NCI-H748 treated with DMSO at 0.1 percent for 48 hours (cell line): ENCODE results near the gene PROSER3.
"Not testable (repeated sequence)": the region's sequence is repeated elsewhere in the genome, so short reads cannot be mapped to it uniquely, and the experiment has no call there.

Experiments
- DNase-seq: peaks from one replicate; lab custom pipeline; 2025; lab: John Stamatoyannopoulos, UW

The PROSER3 gene

GRCh38 chr19:35722897-35723296, 35.1 kb upstream of the PROSER3 start:
- DNase-seq: no peak

GRCh38 chr19:35723671-35724070, 34.3 kb upstream of the PROSER3 start:
- DNase-seq: no peak

GRCh38 chr19:35724132-35724531, 33.8 kb upstream of the PROSER3 start:
- DNase-seq: not testable (repeated sequence)

- DNase-seq: no peak
These were observed 33.4 kb upstream of the PROSER3 start for GRCh38 chr19:35724560-35724959.

GRCh38 chr19:35725216-35725861, 32.6 kb upstream of the PROSER3 start:
- no peak for DNase-seq

GRCh38 chr19:35727053-35727955, 30.7 kb upstream of the PROSER3 start:
- DNase-seq: no peak

- DNase-seq: no peak
These were observed 29.8 kb upstream of the PROSER3 start for GRCh38 chr19:35727956-35728706.

GRCh38 chr19:35729021-35729420, 29.0 kb upstream of the PROSER3 start:
- DNase-seq: no peak

- no peak for DNase-seq
These were observed 28.2 kb upstream of the PROSER3 start for GRCh38 chr19:35729763-35730162.

- no peak for DNase-seq
These were observed 27.6 kb upstream of the PROSER3 start for GRCh38 chr19:35730326-35730725.

GRCh38 chr19:35731353-35731752, 26.6 kb upstream of the PROSER3 start:
- no peak for DNase-seq

GRCh38 chr19:35731779-35732405, 26.1 kb upstream of the PROSER3 start:
- DNase-seq: no peak

GRCh38 chr19:35732540-35733179, 25.3 kb upstream of the PROSER3 start:
- no peak for DNase-seq

GRCh38 chr19:35733180-35734125, 24.5 kb upstream of the PROSER3 start:
- no peak for DNase-seq

- no peak for DNase-seq
These were observed 23.7 kb upstream of the PROSER3 start for GRCh38 chr19:35734273-35734672.

- DNase-seq: no peak
These were observed 23.1 kb upstream of the PROSER3 start for GRCh38 chr19:35734889-35735288.

GRCh38 chr19:35736913-35737886, 20.8 kb upstream of the PROSER3 start:
- DNase-seq: no peak

GRCh38 chr19:35738021-35738886, 19.7 kb upstream of the PROSER3 start:
- no peak for DNase-seq
